ENCODE measurements around the gene ZRANB2.

Gene ZRANB2

GRCh38 chr1:71068325-71069240 lies 12.3 kb downstream of the ZRANB2 start:
- no peak for DNase-seq

GRCh38 chr1:71054791-71055190 lies 26.0 kb downstream of the ZRANB2 start:
- DNase-seq: no peak

GRCh38 chr1:71054281-71054731 lies 26.5 kb downstream of the ZRANB2 start:
- no peak for DNase-seq

GRCh38 chr1:71053758-71054157 lies 27.1 kb downstream of the ZRANB2 start:
- DNase-seq: no peak

- no peak for DNase-seq
Observed at GRCh38 chr1:71053146-71053545, 27.7 kb downstream of the ZRANB2 start.

- peak; percentile 72 for DNase-seq
Observed at GRCh38 chr1:71049951-71050598, 30.8 kb downstream of the ZRANB2 start.

- peak; percentile 17 for DNase-seq
Observed at GRCh38 chr1:71047635-71048607, 32.9 kb downstream of the ZRANB2 start, which contains the start of gene PTGER3. TSS of gene PTGER3 (minus strand) at chr1:71047816. CDS start at chr1:71047577, 239 bp downstream.

GRCh38 chr1:71046891-71047634 lies 33.8 kb downstream of the ZRANB2 start:
- DNase-seq: peak; percentile 11

- no peak for DNase-seq
Observed at GRCh38 chr1:71045463-71046028, 35.3 kb downstream of the ZRANB2 start.

GRCh38 chr1:71044833-71045232 lies 36.0 kb downstream of the ZRANB2 start:
- DNase-seq: no peak

GRCh38 chr1:71043065-71043464 lies 37.8 kb downstream of the ZRANB2 start:
- DNase-seq: no peak

- DNase-seq: peak; percentile 28
Observed at GRCh38 chr1:71041806-71042205, 39.0 kb downstream of the ZRANB2 start.

- peak; percentile 30 for DNase-seq
Observed at GRCh38 chr1:71039661-71040262, 41.1 kb downstream of the ZRANB2 start.

GRCh38 chr1:71038942-71039341 lies 41.9 kb downstream of the ZRANB2 start:
- no peak for DNase-seq

- DNase-seq: no peak
Observed at GRCh38 chr1:71037829-71038620, 42.8 kb downstream of the ZRANB2 start.

GRCh38 chr1:71037066-71037465 lies 43.8 kb downstream of the ZRANB2 start:
- no peak for DNase-seq

GRCh38 chr1:71033136-71033535 lies 47.7 kb downstream of the ZRANB2 start:
- DNase-seq: no peak

- DNase-seq: peak; percentile 63
Observed at GRCh38 chr1:71031426-71031825, 49.4 kb downstream of the ZRANB2 start.

- DNase-seq: peak; percentile 65
Observed at GRCh38 chr1:71030026-71030425, 50.8 kb downstream of the ZRANB2 start.

- DNase-seq: no peak
Observed at GRCh38 chr1:71028981-71029380, 51.9 kb downstream of the ZRANB2 start.

Data from fibroblast of upper back skin (primary cell).